GM21737 (cell line): Measurements from ENCODE around the gene LLGL2.
"Not testable (repeated sequence)": the region's sequence is repeated elsewhere in the genome, so short reads cannot be mapped to it uniquely, and the experiment has no call there.

Source experiments
- ATAC-seq: cut with Tn5 transposase; IDR thresholded peaks from one replicate; pipeline ENCODE4 v1.9.1; 2021; ENCODE audit warnings: mild to moderate bottlenecking, moderate library complexity; ENCODE audit not compliant: unreplicated experiment

The LLGL2 gene

DNA sequence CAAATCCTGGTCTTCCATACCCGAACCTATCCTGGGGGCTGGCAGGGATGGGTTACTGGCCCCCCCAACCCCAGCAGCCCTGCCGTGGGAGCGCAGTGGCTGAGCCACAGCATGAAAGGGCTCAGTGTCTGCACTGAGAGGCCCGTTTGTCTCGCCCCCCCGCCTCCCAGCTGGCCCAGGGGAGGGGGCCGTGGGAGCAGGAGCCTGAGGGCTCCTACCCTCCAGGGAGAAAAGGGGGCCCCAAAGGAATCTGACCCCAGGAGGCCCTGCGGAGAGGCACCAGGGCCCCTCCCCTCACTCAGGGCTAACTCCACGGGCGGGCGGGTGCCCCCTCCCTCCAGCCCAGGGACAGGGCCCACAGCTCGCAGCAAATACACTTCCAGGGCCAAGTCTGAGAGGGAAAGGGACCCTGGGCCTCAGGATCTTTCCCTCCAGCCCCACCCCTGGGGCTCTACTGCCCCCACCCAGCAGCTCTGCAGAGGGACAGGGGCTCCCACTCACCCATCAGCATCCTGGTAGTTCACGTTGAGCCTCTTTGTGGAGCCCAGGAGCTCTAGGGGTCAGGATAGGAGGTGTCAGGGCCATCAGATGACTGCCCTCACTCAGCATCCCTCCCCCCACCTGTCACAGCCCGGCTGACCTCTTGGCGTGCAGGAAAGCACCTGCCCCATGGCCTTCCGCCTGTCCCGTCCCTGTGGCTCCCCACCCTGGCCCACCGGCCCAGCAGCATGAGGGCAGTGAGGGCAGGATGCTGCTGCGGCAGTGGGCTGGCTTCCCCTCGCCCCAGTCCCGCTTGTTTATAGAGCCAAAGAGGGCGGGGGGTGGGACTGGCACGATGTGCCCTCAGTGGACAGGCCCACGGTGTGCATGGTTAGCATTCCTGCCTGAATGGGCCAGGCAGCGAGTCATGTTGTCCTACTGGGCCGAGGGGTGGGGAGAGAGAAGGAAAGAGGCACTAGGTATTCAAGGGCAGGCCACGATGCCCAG, 17.5 kb upstream of the LLGL2 start:
- ATAC-seq = no peak

DNA sequence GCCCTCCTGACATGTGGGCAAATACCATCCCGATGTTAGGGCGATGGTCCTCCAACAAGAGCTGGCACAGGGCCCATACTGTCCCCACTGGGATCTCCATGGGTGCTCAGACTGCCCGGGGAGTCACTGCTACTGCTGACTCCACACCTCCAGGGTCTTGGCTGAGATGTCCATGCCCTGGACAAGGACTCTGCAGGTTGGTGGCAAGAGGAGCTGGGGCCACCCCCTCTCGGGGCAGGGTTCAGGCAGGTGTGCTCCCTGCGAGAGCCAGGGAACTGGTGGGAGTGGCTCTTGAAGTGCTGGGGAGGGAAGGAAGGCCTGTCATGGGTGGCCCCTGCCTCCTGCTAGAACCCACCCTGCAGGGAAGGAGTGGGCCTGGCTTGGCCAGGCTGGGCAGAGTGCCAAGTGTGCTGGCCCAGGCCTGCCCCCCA, 16.6 kb upstream of the LLGL2 start:
- ATAC-seq = no peak

DNA sequence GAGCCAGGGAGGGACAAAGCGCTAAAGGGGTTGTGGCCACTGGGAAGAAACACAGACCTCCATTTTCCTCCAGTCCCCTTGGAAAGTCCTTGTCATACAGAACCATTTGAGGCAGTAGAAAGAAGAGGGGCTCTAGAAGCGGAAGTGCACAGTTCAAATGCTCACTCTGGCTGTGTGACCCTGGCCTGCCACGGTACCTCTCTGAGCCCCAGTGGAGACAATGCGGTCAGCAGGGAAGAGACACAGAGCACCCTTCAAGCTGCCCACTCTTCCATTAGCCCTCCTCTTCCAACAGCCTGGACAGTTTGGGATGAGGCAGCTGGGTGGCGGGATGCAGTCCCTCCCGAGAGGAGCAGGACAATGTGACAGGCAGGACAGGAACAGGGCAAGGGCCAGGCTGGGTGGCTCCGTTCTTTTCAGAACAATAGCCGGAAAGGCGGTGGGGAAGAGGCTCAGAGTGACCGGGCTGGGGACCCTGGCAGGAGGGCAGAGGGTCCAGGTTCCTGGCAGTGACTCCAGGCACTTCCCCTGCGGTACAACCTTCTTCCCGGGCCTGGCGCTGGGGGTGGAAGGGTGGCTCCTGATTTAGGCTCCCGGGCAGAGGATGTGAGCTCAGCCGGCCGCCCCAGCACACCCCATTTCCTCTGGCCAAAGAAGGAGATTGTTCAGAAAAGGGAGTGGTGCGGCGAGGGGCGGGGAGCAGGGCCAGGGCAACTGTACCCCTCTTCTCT, 15.8 kb upstream of the LLGL2 start:
- ATAC-seq = no peak

DNA sequence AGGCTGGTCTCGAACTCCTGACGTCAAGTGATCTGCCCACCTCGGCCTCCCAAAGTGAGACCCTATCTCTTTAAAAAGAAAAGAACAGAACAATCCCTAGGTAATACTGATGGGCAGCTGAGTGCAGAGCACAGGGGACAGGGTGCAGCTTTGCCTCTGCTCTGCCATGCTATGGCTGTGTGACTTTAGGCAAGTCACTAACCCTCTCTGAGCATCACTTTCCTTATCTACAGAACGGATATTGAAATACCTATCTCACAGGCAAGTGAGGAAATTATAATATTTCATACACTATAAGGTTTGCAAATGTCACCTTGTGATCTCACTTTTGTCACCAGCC, 14.3 kb upstream of the LLGL2 start:
- no peak for ATAC-seq

DNA sequence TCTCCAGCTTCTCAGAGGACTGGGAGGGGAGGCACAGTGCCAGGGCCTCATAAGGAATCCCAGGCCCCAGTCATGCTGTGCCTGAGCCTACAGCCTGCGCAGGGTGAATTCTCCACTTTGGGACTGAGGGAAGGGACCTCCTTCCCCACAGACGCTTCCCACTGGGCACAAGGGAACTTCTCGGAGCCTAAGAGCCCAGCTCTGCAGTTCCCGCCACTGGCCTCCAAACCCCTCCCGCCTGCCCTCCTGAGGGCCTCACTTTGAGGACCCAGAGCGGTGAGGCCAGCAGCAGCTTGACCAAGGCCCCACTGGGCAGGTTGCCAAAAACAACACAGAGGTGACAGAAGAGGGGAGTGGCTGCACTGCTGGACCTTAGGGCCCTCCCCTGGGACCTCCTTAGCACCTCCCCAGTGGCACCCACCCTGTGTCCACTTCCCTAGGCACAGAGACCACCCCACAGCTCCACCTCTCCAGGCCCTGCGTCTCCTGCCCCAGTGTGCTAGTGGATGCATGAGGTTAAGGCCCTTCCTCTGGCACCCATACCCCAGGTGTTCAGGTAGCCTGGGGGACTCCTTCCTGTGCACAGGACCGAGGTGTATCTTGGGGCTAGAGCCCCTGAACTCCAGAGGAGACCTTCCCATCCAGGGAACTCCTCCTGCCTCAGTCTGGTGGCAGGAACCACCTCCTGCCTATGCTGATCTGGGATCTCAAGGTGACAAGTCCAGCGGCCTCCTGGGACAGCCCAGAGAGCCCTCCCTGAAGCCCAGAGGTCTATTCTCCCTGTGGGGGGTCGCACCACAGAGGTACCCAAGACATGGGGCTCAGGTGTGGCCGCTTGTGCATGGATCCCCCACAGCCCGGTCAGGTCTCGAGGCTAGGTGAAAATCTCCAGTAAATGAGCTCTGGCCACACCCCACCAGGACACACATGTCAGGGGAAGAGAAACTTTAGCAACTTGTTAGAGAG, 13.6 kb upstream of the LLGL2 start:
- no peak for ATAC-seq

DNA sequence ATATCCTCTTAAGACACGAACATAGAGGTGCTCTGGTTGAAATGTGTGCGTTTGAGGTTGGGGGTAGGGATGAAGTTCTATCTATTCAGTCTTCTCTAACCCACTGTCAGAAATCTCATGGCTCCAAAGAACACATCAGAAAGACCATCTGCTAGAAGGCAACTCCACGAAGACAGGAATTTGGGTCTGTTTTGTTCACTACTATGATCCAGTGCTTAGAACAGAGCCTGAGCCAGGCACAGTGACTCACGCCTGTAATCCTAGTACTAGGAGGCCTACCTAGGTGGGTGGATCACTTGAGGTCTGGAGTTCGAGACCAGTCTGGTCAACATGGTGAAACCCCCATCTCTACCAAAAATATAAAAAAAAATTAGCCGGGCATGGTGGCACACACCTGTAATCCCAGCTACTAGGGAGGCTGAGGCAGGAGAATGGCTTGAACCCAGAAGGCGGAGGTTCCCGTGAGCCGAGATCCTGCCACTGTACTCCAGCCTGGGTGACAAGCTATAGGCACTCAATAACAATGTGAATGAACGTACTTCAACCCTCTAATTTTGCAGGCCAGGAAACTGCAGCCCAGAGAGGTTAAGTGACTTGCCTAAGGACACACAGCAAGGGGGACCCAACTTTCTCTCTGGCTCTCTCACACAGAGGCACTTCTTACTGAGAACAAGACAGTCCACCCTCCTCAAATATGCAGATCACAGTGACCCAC, 12.4 kb upstream of the LLGL2 start:
- ATAC-seq = no peak

DNA sequence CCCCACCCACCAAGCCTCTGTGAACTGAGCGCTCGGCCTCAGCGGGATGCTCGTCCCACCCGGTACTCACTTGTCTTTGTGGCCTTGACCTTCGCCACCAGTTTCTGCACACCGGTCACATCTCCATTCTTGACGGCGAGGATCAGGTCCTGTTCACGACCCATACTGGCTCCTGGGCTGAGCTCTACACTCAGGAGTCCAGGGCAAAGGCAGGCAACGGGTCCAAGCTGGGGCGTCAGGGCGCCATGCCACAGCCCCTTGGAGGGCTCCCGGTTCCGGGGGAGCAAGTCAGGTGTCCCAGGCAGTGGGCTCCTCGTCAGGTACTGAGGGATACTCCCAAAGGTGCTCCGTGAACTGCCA, 11.9 kb upstream of the LLGL2 start:
- ATAC-seq = no peak

DNA sequence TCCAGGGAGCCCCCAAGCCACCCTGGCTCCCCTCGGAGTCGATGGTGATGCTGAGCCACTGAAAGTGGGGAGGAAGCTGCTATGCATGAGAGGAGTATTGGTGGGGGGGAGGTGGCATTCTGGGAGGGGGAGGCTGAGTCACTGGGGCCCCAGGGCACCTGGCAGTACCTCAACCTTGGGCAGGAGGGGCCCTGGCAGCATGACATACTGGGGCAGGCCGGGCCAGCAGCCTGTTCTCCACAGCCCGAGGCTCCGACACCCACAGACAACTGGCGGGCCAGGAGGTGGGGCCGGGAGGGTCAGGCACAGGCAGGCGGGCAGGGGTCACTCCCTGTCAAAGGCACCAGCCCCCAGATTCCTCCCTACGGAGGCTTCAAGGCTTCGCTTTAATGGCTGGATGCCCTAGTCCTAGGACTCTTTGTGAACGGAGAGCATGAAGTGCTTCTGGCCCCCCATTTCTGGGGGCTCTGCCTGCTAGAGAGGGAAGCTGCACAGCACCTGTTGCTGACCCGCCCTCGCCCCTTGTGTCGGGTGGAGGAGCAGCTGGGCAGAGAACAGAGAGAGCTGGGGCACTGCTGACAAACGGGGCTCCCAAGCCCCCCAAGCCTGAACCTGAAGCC, 11.1 kb upstream of the LLGL2 start:
- no peak for ATAC-seq

DNA sequence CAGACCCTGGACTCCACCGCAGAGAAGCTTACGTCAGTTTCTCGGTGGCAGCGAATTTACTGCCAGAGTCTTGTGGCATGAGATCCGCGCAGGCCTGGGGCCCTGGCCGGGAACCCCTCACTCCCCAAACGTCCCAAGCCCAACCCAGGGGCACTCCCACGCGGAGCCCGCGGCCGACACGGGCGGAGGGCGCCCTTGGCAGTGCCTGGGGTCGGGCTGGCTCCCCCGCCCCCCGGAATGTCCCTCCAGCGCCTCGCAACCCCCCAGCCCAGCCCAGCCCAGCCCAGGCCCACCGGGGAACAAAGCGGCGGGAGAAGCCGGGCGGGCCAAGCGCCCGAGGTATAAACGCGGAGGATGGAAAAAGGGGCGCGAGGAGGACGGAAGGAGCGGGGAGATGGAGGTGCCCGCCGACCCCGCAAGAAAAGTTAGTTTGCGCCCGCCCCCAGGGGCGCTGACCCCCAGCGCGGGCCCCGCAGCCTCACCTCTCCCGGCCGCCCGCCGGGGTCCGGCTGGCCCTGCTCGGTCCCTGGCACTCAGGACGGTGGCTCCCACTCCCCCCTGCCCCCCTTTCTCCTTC, 10.5 kb upstream of the LLGL2 start:
- ATAC-seq = no peak

DNA sequence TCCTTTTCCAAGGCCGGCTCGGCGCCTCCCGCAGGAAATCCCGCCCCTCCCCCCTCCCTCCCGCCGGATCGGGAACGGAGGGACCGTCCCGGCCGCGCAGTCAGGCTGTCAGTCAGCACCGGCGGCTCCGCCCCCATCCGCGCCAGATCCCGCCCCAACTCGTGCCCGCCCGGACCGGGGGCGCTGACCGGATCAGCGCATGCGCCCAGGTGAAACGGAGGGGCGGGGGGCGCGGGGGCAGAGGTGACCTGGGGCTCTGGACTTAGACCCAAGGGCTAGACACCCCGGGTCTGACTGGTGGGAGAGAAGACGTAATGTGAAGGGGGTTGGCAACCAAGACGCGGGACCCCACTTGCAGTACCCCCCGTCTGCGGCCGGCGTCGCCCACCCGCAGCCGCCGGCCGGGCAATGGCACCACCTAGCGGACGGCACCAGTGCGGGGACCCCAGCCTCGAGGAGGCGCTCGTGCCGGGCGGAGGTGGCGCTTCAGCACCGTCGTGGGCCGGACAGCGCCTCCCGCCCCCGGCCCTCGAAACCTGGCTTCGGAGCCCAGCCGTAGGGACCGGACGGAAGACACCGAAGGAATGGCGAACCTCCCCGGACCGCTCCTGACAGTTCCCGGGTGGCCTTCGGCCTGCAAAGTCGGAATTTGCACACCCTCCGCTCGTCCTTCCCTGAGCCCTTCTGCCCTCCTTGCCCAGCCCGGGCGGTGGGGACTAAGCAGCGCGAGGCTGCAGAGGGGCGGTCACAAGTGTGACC, 9.8 kb upstream of the LLGL2 start, which contains the start of gene CASKIN2:
TSS of gene CASKIN2 (minus strand) at position 42 of the 759 bp plus-strand sequence. CDS start 1,733 bp downstream, outside the sequence.
- peak; percentile 42 for ATAC-seq

DNA sequence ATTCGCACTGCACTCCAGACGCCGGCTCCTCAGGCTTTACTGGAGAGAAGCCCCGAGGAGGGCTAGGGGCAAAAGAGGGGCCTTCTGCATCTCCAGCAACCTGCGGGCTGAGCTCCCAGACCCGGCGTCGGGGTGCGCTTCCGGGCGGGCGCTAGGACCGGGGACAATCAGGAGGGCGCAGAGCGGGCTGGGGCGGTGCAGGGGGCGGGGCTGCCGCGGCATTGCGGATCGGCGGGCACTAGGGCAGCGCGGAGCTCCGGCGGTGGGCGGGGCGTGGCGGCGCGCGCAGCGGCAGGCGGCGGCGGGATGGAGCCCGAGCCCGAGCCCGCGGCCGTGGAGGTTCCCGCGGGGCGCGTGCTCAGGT, 9.3 kb upstream of the LLGL2 start, which contains the start of gene TSEN54:
TSS of gene TSEN54 (plus strand) at position 274 of the 364 bp plus-strand sequence. CDS start at position 307, 33 bp downstream.
- ATAC-seq = peak; percentile 63

DNA sequence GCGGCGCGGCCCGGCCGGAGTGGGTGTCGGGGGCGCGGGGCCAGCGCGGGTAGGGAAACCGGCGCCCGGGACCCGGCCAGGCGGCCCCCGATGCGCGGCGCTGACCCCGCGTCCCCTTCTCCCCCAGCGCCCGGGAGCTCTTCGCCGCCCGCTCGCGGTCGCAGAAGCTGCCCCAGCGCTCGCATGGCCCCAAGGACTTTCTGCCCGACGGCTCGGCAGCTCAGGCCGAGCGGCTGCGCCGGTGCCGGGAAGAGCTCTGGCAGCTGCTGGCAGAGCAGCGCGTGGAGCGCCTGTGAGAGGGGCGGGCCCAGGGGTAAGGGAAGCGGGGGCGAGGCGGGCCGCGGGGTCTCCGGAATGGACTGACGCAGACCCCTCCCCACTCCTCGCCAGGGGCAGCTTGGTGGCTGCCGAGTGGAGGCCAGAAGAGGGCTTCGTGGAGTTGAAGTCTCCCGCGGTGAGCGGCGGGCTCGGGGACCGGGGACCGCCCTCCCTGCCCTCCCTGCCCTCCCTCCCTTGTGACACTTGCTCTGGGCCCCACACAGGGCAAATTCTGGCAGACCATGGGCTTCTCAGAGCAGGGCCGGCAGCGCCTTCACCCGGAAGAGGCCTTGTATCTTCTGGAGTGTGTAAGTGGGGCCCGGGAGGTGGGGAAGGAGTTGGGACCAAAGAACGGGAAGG, 8.7 kb upstream of the LLGL2 start:
- peak; percentile 10 for ATAC-seq

DNA sequence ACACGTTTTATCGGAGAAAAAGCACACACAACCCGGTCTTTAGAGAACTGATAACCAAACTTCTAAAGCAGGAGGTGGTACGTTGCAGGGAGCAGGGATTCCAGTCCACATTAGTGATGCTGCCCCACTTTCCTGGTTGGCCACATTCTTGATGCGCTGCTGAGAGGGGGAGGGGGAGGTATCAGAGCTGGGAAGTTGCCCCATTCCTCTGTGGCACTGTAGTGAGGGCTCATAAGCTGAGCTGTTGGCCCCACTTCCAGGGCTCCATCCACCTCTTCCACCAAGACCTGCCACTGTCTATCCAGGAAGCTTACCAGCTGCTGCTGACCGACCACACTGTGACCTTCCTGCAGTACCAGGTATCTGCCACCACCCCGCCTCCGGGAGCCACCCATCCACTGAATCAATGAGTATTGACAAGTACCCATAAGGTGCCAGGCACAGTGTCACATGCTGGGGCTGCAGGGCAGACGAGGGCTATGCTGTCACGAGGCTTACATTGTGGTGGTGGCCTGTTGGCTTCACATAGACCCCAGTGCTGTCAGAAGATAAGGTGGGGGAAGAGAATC, 8.1 kb upstream of the LLGL2 start:
- no peak for ATAC-seq

DNA sequence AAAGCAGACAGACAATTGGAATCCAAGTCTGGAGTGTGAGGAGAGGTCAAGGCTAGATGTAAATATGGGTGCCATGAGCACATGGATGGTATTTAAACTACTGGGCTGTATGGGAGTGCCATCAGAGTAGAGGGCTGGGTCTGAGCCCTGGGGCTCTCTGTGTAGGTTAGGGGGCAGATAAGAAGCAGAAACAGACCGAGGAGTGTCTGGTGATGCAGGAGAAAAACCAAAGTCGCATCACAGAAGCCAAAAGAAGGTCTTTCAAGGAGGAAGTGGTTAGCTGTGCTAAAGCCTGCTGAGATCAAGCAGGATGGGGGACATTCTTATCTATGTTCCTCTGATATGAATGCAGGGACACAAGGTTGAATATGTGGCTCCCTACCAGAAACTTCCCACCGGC, 7.3 kb upstream of the LLGL2 start:
- ATAC-seq = no peak

DNA sequence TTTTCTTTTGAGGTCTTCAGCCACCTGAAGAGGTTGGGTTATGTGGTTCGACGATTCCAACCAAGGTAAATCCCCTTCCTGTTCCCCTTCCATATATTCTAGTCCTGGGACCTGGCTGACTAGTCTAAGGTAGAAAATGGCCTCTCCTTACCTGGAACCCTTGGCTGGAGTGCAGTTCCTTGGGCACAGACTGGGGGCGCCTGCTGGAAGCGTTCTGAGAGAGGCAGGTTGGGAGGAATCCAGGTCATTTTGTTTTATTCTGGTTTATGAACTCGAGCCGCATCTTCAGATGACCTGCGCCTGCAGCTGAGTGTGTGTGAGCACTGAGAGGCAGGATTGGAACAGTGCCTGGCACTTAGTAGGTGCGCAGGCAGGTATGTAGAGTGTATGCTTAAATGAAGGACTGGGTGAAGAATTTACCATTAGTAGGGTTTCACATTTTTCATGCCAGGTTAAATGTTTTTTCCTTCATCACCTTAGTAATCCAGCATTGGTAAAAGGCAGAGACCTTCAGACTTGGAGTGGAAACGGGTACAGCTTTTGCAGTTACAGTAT, 6.4 kb upstream of the LLGL2 start:
- no peak for ATAC-seq

DNA sequence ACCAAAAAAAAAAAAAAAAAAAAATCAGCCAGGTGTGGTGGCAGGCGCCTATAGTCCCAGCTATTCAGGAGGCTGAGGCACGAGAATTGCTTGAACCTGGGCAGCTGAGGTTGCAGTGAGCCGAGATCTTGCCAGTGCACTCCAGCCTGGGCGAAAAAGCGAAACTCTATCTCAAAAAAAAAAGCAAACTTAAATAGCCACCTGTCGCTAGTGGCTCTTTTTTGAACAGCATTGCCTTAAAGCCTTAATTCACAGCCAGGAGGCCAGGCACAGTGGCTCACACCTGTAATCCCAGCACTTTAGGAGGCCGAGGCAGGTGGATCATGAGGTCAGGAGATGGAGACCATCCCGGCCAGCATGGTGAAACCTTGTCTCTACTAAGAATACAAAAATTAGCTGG, 5.1 kb upstream of the LLGL2 start:
- not testable (repeated sequence) for ATAC-seq

DNA sequence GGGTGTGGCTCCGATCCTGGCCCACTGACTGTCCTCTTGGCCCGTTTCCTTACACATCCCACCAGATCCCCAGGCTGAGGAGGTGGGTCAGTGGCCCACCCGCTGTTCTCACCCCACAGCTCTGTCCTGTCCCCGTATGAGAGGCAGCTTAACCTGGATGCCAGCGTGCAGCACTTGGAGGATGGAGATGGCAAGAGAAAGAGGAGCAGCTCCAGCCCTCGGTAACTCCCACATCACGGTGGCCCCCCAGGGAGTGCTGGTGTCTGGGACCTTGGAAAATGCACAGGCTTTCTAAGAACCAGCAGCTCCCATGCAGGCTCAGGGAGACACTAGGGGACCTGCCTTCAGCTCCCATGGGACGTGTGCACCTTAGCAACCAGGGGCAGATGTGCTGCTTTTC, 4.2 kb upstream of the LLGL2 start:
- no peak for ATAC-seq
